Measurements from ENCODE around the gene UBXN4. TPM values are rescaled to one million over a fixed set of nuclear protein-coding genes. Genes with fewer than 3 reads are reported as not detected.

UBXN4 gene
- total and polyA plus RNA-seq, 2 of the 13 experiments (the other 11 are each of a cell fraction or from before 2014, with no cell fraction given) = 74.2 to 104 TPM

- ATAC-seq = no peak
These were observed 45.2 kb downstream of the UBXN4 start for GRCh38 chr2:135786823-135787222.

More at GRCh38 chr2:135786823-135787222, 45.2 kb downstream of the UBXN4 start:
- Histone ChIP-seq H3K9ac (ENCODE audit: insufficient read depth, low read depth, low read length) (no peak overlapping the region), H3K27ac (ENCODE audit: extremely low read length, insufficient read depth, low read length) (no peak overlapping the region), H3K36me3 (replicated peaks in 1 of 2; ENCODE audit: control insufficient read depth in 1 of 2, insufficient read depth in 2 of 2, low read length in 2 of 2) (peaks cover 8 to 33% of the 10 kb centered on the region in 2 experiments), H3K4me3 (replicated peaks in 1 of 3; ENCODE audit: insufficient read depth in 1 of 3, low read depth in 2 of 3, low read length in 3 of 3) (no peak overlapping the region), H3K4me1 (ENCODE audit: insufficient read depth, low read length) (no peaks in the 10 kb centered on the region), H2AFZ (ENCODE audit: low read length) (no peak overlapping the region), H3K27me3 (ENCODE audit: control insufficient read depth in 1 of 2, insufficient read depth in 2 of 2, low read length in 2 of 2) (no peaks in the 10 kb centered on the region), H3K79me2 (ENCODE audit: insufficient read depth, low read length) (no peaks in the 10 kb centered on the region), H3K9me3 (ENCODE audit: low read length) (no peaks in the 10 kb centered on the region), H3K4me2 (ENCODE audit: low read depth, low read length) (no peak overlapping the region), H4K20me1 (ENCODE audit: insufficient read depth, low read length) (0 out of 2 replicates have a peak, but pooled peaks cover 5% of the 10 kb centered on the region)
- FAIRE-seq (no peak), DNase-seq (ENCODE audit: low spot score) (no peak)
- TF ChIP-seq ZNF558 (CRISPR knock-in tag; IDR thresholded peaks at IDR 0.05; ENCODE audit: borderline replicate concordance) (no peak), ZNF556 (CRISPR knock-in tag; IDR thresholded peaks at IDR 0.05; ENCODE audit: borderline replicate concordance) (no peak), ZNF879 (CRISPR knock-in tag; IDR thresholded peaks at IDR 0.05) (no peak), PATZ1 (CRISPR knock-in tag; IDR thresholded peaks at IDR 0.05) (no peak), ZNF775 (CRISPR knock-in tag; IDR thresholded peaks at IDR 0.05; ENCODE audit: borderline replicate concordance) (no peak), RXRA (CRISPR knock-in tag; IDR thresholded peaks at IDR 0.05) (no peak), NPAS2 (CRISPR knock-in tag; IDR thresholded peaks at IDR 0.05; ENCODE audit: borderline replicate concordance) (no peak), TAF15 (IDR thresholded peaks at IDR 0.05; ENCODE audit: low read depth, low read length, poor library complexity, severe bottlenecking) (no peak), MXD4 (CRISPR knock-in tag; IDR thresholded peaks at IDR 0.05) (no peak), ZNF777 (CRISPR knock-in tag; IDR thresholded peaks at IDR 0.05) (no peak), NR0B2 (CRISPR knock-in tag; IDR thresholded peaks at IDR 0.05) (no peak), TERF1 (CRISPR knock-in tag; IDR thresholded peaks at IDR 0.05) (no peak), ZSCAN12 (CRISPR knock-in tag; IDR thresholded peaks at IDR 0.05) (no peak), REST (IDR thresholded peaks at IDR 0.05; ENCODE audit: borderline replicate concordance in 1 of 2, low read depth in 1 of 2, low read length in 2 of 2) (no peak), AKAP8 (CRISPR knock-in tag; IDR thresholded peaks at IDR 0.05) (no peak), ZNF101 (CRISPR knock-in tag; IDR thresholded peaks at IDR 0.05; ENCODE audit: borderline replicate concordance, low read depth) (no peak)
- TF ChIP-seq, protein P1, sequence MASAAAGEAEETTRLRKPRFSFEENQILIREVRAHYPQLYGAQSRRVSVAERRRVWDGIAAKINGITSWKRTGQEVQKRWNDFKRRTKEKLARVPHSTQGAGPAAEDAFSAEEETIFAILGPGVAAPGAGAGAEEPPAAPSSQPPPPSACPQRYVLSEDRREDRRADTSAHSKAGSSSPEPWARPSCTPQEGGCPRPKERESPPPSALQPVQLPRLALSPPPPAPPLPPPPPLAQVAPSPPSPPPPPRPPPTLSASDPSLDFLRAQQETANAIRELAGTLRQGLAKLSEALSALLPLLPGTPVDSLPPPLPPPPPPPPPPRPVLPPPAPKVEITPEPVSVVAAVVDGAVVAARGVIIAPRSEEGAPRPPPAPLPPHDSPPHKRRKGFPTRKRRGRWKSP (CRISPR knock-in tag; IDR thresholded peaks at IDR 0.05) = no peak
- ChIA-PET CTCF (ENCODE audit: low intra/inter-chr PET ratio, low total read pairs) (no interaction called here), POLR2A (interaction anchor here (0.8 kb wide), 1 partner anchor 46 kb away, joined by 4 read pairs; no protein-coding TSS in a partner anchor)
- in situ Hi-C loops (cut with HindIII; ENCODE audit: extremely low pct_ligation_motif_present, low pct_unique_long_range_greater_than_20kb) = no loop called here
- BruUV-seq (replicated peaks) = no TSS peak
- intact Hi-C loops (cut with micrococcal nuclease; ENCODE audit: unreplicated experiment) = no loop called here
- WGBS (ENCODE audit: low lambda C conversion rate) = 88% methylated on average over 5 of the region's 5 CpGs

All from HepG2 (cell line).